Measurements from ENCODE around the gene NRG4. TPM values are rescaled to one million over a fixed set of nuclear protein-coding genes. Genes with fewer than 3 reads are reported as not detected.
A peak's percentile ranks its signal among the peaks of the same experiment; 100 is the strongest.

NRG4 gene
- total RNA-seq, 4 donors from 2014 or later, result 2.8 to 5.1 (median 3.5) TPM; not detected in 1

- H3K36me3 ChIP-seq, result peaks cover 0 to 22% (median 6%) of the 10 kb centered on the region in 4 donors
- intact Hi-C loops (cut with DNase I; ENCODE audit: low total_unique reads) (no loop called here), in situ Hi-C loops (cut with MboI; ENCODE audit: low pct_ligation_motif_present in 1 of 4, low pct_unique_long_range_greater_than_20kb in 1 of 4, low sequenced_read_pairs in 3 of 4) (loop anchor here in 1 of 4 donors (10.0 kb wide), 1 partner anchor 115 kb away; no protein-coding TSS in a partner anchor)
- no peak overlapping the region for H3K27ac ChIP-seq
- H3K27me3 ChIP-seq, result no peaks in the 10 kb centered on the region
- 61 to 65% methylated on average over 5 of the region's 5 CpGs for WGBS, 2 donors (ENCODE audit: low coverage in 1 of 2)
- H3K9me3 ChIP-seq, result no peaks in the 10 kb centered on the region
- no peaks in the 10 kb centered on the region for H3K4me1 ChIP-seq
- no peak overlapping the region for H3K4me3 ChIP-seq
- TF ChIP-seq POLR2A (IDR thresholded peaks at IDR 0.05) (no peak), CTCF (IDR thresholded peaks at IDR 0.05) (no peak), EP300 (IDR thresholded peaks at IDR 0.05; ENCODE audit: low read depth) (no peak), POLR2AphosphoS5 (IDR thresholded peaks at IDR 0.05) (no peak)
- DNase-seq, result no peak
Measured at GRCh38 chr15:75929799-75930565, 82.2 kb downstream of the NRG4 start.

- in situ Hi-C loops (cut with MboI; ENCODE audit: low pct_ligation_motif_present in 1 of 4, low pct_unique_long_range_greater_than_20kb in 1 of 4, low sequenced_read_pairs in 3 of 4) (loop anchor here in 1 of 4 donors (10.0 kb wide), 1 partner anchor 114 kb away; no protein-coding TSS in a partner anchor), intact Hi-C loops (cut with DNase I; ENCODE audit: low total_unique reads) (no loop called here)
- Histone ChIP-seq H3K4me1 (no peaks in the 10 kb centered on the region), H3K27me3 (no peaks in the 10 kb centered on the region), H3K27ac (no peak overlapping the region), H3K36me3 (peaks cover 0 to 14% (median 6%) of the 10 kb centered on the region in 4 donors), H3K4me3 (no peak overlapping the region), H3K9me3 (no peaks in the 10 kb centered on the region)
- no peak for TF ChIP-seq POLR2A (IDR thresholded peaks at IDR 0.05)
- TF ChIP-seq CTCF (IDR thresholded peaks at IDR 0.05), result peak in 1 of 5 experiments; percentile 26
- 73 to 78% methylated on average over 3 to 9 of the region's 9 CpGs for WGBS, 2 donors (ENCODE audit: low coverage in 1 of 2)
- DNase-seq, result peak; percentile 25
Measured at GRCh38 chr15:75928680-75929608, 83.3 kb downstream of the NRG4 start.

GRCh38 chr15:75927601-75928000 lies 84.6 kb downstream of the NRG4 start:
- intact Hi-C loops (cut with DNase I; ENCODE audit: low total_unique reads), result no loop called here
- TF ChIP-seq POLR2A (IDR thresholded peaks at IDR 0.05), result no peak
- no peak for TF ChIP-seq POLR2AphosphoS5 (IDR thresholded peaks at IDR 0.05)
- TF ChIP-seq EP300 (IDR thresholded peaks at IDR 0.05; ENCODE audit: low read depth), result no peak
- no peak for TF ChIP-seq CTCF (IDR thresholded peaks at IDR 0.05)
- Histone ChIP-seq H3K27me3 (no peaks in the 10 kb centered on the region), H3K9me3 (no peaks in the 10 kb centered on the region), H3K36me3 (peaks cover 0 to 5% (median 2%) of the 10 kb centered on the region in 4 donors), H3K4me1 (peaks cover 0 to 8% (median 2%) of the 10 kb centered on the region in 4 donors), H3K27ac (no peak overlapping the region), H3K4me3 (no peak overlapping the region)
- DNase-seq, result no peak
- in situ Hi-C loops (cut with MboI; ENCODE audit: low pct_ligation_motif_present in 1 of 4, low pct_unique_long_range_greater_than_20kb in 1 of 4, low sequenced_read_pairs in 3 of 4), result loop anchor here in 1 of 4 donors (10.0 kb wide), 1 partner anchor 113 kb away; no protein-coding TSS in a partner anchor
- 78 to 79% methylated on average over 4 of the region's 4 CpGs for WGBS, 2 donors (ENCODE audit: low coverage in 1 of 2)

- DNase-seq, result no peak
- Histone ChIP-seq H3K9me3 (no peaks in the 10 kb centered on the region), H3K36me3 (peaks cover 0 to 4% (median 0%) of the 10 kb centered on the region in 4 donors), H3K27ac (no peak overlapping the region), H3K4me3 (no peak overlapping the region), H3K27me3 (no peaks in the 10 kb centered on the region), H3K4me1 (peaks cover 0 to 15% (median 8%) of the 10 kb centered on the region in 4 donors)
- in situ Hi-C loops (cut with MboI; ENCODE audit: low pct_ligation_motif_present in 1 of 4, low pct_unique_long_range_greater_than_20kb in 1 of 4, low sequenced_read_pairs in 3 of 4) (loop anchor here in 1 of 4 donors (10.0 kb wide), 1 partner anchor 112 kb away; no protein-coding TSS in a partner anchor), intact Hi-C loops (cut with DNase I; ENCODE audit: low total_unique reads) (no loop called here)
- TF ChIP-seq POLR2A (IDR thresholded peaks at IDR 0.05), result no peak
- TF ChIP-seq POLR2AphosphoS5 (IDR thresholded peaks at IDR 0.05), result no peak
- no peak for TF ChIP-seq EP300 (IDR thresholded peaks at IDR 0.05; ENCODE audit: low read depth)
- no peak for TF ChIP-seq CTCF (IDR thresholded peaks at IDR 0.05)
- WGBS, 2 donors (ENCODE audit: low coverage in 1 of 2), result 82 to 100% methylated on average over 3 of the region's 3 CpGs
Measured at GRCh38 chr15:75926931-75927330, 85.3 kb downstream of the NRG4 start.

Measured in transverse colon (tissue), 4 donors.